ENCODE data around the gene CNDP2. TPM values are rescaled to one million over a fixed set of nuclear protein-coding genes. Genes with fewer than 3 reads are reported as not detected.

CNDP2 gene
- total RNA-seq, 4 donors from 2014 or later, result 29.5 to 82.8 (median 31.6) TPM

DNA sequence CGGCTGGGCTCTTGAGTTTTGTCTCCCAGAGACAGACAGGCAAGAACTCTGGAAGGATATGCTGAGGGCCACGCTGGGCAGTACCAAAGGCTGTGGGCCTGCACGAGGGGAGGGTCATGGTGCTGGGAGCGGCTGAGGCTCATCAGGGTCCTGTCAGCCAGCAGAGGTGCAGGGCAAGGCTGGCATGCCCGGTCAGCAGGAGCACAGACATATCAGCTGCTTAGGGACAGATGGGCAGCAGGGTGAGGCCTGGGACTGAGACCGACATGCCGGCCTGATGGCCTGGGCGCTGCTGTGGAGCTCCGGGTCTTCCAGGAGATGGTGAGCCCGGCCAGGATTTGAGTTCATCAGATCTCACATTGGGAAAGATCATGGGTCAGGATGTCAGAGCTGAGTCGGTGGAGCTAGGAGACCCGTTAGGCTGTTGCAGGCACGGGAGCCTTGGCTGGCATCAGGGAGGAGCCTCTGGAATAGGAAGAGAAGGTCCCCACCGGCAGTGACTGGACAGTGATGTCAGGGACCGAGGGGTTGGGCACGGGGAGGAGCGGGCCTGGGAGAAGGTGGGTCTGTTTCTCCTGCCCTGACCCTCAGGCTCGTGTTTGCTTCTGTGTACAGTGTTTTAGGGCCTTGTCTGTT lies 18.8 kb downstream of the CNDP2 start:
- Histone ChIP-seq H3K9me3 (no peaks in the 10 kb centered on the region), H3K4me3 (no peak overlapping the region), H3K36me3 (peaks cover 0 to 89% of the 10 kb centered on the region in 2 donors), H3K4me1 (no peaks in the 10 kb centered on the region), H3K27me3 (no peaks in the 10 kb centered on the region), H3K27ac (no peak overlapping the region)
- intact Hi-C loops (cut with DNase I; ENCODE audit: low total_unique reads), result no loop called here
- ATAC-seq (no peak), DNase-seq (no peak)
- TF ChIP-seq, protein P1, sequence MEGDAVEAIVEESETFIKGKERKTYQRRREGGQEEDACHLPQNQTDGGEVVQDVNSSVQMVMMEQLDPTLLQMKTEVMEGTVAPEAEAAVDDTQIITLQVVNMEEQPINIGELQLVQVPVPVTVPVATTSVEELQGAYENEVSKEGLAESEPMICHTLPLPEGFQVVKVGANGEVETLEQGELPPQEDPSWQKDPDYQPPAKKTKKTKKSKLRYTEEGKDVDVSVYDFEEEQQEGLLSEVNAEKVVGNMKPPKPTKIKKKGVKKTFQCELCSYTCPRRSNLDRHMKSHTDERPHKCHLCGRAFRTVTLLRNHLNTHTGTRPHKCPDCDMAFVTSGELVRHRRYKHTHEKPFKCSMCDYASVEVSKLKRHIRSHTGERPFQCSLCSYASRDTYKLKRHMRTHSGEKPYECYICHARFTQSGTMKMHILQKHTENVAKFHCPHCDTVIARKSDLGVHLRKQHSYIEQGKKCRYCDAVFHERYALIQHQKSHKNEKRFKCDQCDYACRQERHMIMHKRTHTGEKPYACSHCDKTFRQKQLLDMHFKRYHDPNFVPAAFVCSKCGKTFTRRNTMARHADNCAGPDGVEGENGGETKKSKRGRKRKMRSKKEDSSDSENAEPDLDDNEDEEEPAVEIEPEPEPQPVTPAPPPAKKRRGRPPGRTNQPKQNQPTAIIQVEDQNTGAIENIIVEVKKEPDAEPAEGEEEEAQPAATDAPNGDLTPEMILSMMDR (IDR thresholded peaks at IDR 0.05 in 4 of 5, conservative IDR thresholded peaks at IDR 0.05 in 1 of 5), result no peak
- no peak for TF ChIP-seq POLR2A (IDR thresholded peaks at IDR 0.05)
- in situ Hi-C loops (cut with MboI; ENCODE audit: low sequenced_read_pairs in 4 of 4), result no loop called here

DNA sequence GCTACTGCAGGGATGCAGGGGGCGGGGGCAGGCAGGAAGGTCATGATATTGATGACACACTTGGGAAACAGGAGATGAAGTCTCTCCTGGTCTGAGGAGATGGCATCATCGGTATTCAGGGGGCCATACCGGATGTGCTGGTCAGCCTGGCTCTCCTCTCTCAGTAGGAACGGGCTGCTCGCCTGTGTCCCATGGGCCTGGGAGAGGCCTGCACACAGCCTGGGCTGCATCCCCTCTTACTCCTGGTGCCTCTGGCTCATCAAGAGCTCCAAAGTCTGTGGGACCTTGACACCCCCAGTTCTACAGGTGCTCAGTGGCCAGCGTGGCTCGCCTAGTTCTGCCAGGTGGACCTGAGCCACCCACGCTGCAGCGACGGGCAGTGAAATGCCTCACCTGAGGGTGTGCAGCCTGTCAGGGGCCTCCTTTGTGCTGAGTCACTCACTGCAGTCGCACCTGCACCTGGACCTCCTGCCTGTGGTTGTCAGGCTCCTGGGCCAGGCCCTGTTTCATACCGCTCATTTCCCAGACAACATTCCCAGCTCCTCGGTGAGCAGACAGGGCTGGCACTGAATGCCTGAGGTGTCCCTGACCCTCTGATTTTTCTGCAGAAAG lies 19.6 kb downstream of the CNDP2 start:
- DNase-seq (no peak), ATAC-seq (no peak)
- Histone ChIP-seq H3K27me3 (no peaks in the 10 kb centered on the region), H3K4me3 (no peak overlapping the region), H3K4me1 (no peaks in the 10 kb centered on the region), H3K9me3 (no peaks in the 10 kb centered on the region), H3K36me3 (peaks cover 0 to 89% of the 10 kb centered on the region in 2 donors), H3K27ac (no peak overlapping the region)
- TF ChIP-seq POLR2A (IDR thresholded peaks at IDR 0.05), result no peak
- TF ChIP-seq, protein P1 (IDR thresholded peaks at IDR 0.05 in 4 of 5, conservative IDR thresholded peaks at IDR 0.05 in 1 of 5), result no peak
- in situ Hi-C loops (cut with MboI; ENCODE audit: low sequenced_read_pairs in 4 of 4), result no loop called here
- intact Hi-C loops (cut with DNase I; ENCODE audit: low total_unique reads), result no loop called here

DNA sequence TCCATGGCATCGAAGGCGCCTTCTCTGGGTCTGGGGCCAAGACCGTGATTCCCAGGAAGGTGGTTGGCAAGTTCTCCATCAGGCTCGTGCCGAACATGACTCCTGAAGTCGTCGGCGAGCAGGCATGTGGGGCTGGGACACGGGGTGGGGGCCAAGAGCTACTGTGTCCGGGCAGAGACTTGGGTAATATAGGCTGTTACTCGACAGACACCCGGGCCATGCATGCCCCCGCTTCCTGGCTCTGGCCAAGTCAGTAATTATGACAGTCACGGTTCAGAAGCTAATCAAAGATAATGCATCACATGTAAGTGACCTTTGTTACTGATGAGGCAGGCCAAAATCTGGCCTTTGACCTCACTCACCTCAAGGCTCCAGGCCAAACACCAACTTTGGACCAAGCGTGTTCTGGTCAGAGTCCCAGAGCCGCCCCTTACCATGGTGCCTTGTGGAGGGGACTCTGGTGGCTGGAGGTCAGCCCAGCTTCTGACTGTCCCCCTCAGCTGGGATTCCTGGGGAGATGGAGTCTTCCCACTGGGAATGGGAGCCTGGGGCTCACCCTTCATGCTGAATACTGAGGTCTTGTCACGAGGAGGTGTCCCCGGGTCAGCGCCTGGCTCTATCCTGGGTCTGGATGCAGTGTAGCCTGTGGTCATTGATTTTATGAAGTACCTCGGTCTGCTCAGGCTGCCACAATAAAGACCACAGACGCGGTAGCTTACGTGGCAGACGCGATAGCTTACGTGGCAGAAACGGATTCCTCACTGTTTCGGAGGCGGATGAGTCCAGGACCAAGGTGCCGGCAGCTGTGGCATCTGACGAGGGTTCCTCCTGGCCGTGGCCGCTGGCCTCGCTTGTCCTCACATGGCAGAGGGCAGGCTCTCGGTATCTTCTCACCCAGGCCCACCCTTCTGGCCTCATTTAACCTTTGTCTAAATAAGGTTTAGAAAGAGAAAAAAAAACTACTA lies 20.4 kb downstream of the CNDP2 start:
- no peak for ATAC-seq
- in situ Hi-C loops (cut with MboI; ENCODE audit: low sequenced_read_pairs in 4 of 4) (no loop called here), intact Hi-C loops (cut with DNase I; ENCODE audit: low total_unique reads) (no loop called here)
- Histone ChIP-seq H3K27me3 (no peaks in the 10 kb centered on the region), H3K27ac (no peak overlapping the region), H3K9me3 (no peaks in the 10 kb centered on the region), H3K4me1 (no peaks in the 10 kb centered on the region), H3K36me3 (peaks cover 0 to 81% of the 10 kb centered on the region in 2 donors), H3K4me3 (no peak overlapping the region)
- DNase-seq, result no peak
- no peak for TF ChIP-seq POLR2A (IDR thresholded peaks at IDR 0.05)
- TF ChIP-seq, protein P1 (IDR thresholded peaks at IDR 0.05 in 4 of 5, conservative IDR thresholded peaks at IDR 0.05 in 1 of 5), result no peak

DNA sequence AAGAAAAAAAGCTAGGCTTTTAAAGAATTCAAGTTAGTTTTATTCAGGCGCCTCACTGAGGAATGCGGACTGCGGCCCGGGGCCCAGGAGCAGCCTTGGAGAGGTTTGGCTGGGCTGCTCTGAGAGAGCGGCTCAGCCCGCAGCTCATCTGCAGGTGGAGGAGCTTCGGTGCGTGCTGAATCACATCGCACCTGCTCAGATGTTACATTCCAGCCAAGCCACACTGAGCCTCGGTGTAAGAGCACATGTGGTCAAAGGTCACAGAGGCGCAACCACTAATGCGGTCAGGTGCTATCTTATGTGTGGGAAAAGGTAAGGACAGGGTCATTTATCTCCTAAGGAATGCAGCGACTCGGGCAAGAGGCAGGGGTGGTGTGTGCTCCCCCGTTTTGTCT lies 21.1 kb downstream of the CNDP2 start:
- H3K27me3 ChIP-seq, result no peaks in the 10 kb centered on the region
- intact Hi-C loops (cut with DNase I; ENCODE audit: low total_unique reads) (no loop called here), in situ Hi-C loops (cut with MboI; ENCODE audit: low sequenced_read_pairs in 4 of 4) (no loop called here)
- no peak for DNase-seq
- no peak overlapping the region for H3K4me3 ChIP-seq
- H3K36me3 ChIP-seq, result peaks cover 0 to 75% of the 10 kb centered on the region in 2 donors
- no peak for ATAC-seq
- H3K4me1 ChIP-seq, result no peaks in the 10 kb centered on the region
- no peaks in the 10 kb centered on the region for H3K9me3 ChIP-seq
- TF ChIP-seq, protein P1 (IDR thresholded peaks at IDR 0.05 in 4 of 5, conservative IDR thresholded peaks at IDR 0.05 in 1 of 5), result no peak
- no peak for TF ChIP-seq POLR2A (IDR thresholded peaks at IDR 0.05)
- H3K27ac ChIP-seq, result no peak overlapping the region
